KOPT-K1 (cell line): ENCODE results near the gene PGR.

Source experiments
- H3K27ac ChIP-seq: fragments of 200-600 bp; sonication (generic); 2 replicates; pipeline ENCODE4 v1.5.1; 2016; ENCODE audit warnings: antibody characterized with exemption, mild to moderate bottlenecking, low read depth, low read length; ENCODE audit not compliant: poor library complexity, severe bottlenecking
- H3K36me3 ChIP-seq: fragments of 200-600 bp; sonication (generic); 2 replicates; pipeline ENCODE4 v1.5.1; 2017; ENCODE audit warnings: antibody characterized with exemption, mild to moderate bottlenecking, low read length, moderate library complexity; ENCODE audit not compliant: insufficient read depth
- H3K9me3 ChIP-seq: fragments of 200-600 bp; sonication (generic); 2 replicates; pipeline ENCODE4 v1.5.1; 2017; ENCODE audit warnings: antibody characterized with exemption, low read length, mild to moderate bottlenecking; ENCODE audit not compliant: insufficient read depth, poor library complexity, severe bottlenecking

Gene PGR

GRCh38 chr11:101008961-101009689 is 120.5 kb downstream of the PGR start:
- Histone ChIP-seq H3K27ac (no peak overlapping the region), H3K36me3 (no peaks in the 10 kb centered on the region), H3K9me3 (no peaks in the 10 kb centered on the region)

GRCh38 chr11:101003468-101003867 is 126.1 kb downstream of the PGR start:
- no peaks in the 10 kb centered on the region for H3K9me3 ChIP-seq
- H3K36me3 ChIP-seq = no peaks in the 10 kb centered on the region
- no peak overlapping the region for H3K27ac ChIP-seq

- Histone ChIP-seq H3K36me3 (no peaks in the 10 kb centered on the region), H3K27ac (no peak overlapping the region), H3K9me3 (no peaks in the 10 kb centered on the region)
Measured at GRCh38 chr11:100999756-101000155, 129.9 kb downstream of the PGR start.

GRCh38 chr11:100994966-100995365 is 134.6 kb downstream of the PGR start:
- H3K27ac ChIP-seq = no peak overlapping the region
- no peaks in the 10 kb centered on the region for H3K36me3 ChIP-seq
- no peaks in the 10 kb centered on the region for H3K9me3 ChIP-seq

GRCh38 chr11:100991541-100991940 is 138.1 kb downstream of the PGR start:
- Histone ChIP-seq H3K36me3 (no peaks in the 10 kb centered on the region), H3K9me3 (no peaks in the 10 kb centered on the region), H3K27ac (no peak overlapping the region)

- Histone ChIP-seq H3K36me3 (no peaks in the 10 kb centered on the region), H3K27ac (no peak overlapping the region), H3K9me3 (no peaks in the 10 kb centered on the region)
Measured at GRCh38 chr11:100990931-100991330, 138.7 kb downstream of the PGR start.

GRCh38 chr11:100984668-100985067 is 144.9 kb downstream of the PGR start:
- H3K27ac ChIP-seq = no peak overlapping the region
- no peaks in the 10 kb centered on the region for H3K9me3 ChIP-seq
- H3K36me3 ChIP-seq = no peaks in the 10 kb centered on the region

GRCh38 chr11:100981196-100981824 is 148.3 kb downstream of the PGR start:
- H3K27ac ChIP-seq = no peak overlapping the region
- H3K36me3 ChIP-seq = no peaks in the 10 kb centered on the region
- H3K9me3 ChIP-seq = no peaks in the 10 kb centered on the region

GRCh38 chr11:100980156-100980555 is 149.5 kb downstream of the PGR start:
- H3K36me3 ChIP-seq = no peaks in the 10 kb centered on the region
- H3K9me3 ChIP-seq = no peaks in the 10 kb centered on the region
- no peak overlapping the region for H3K27ac ChIP-seq
